Prostate gland (tissue), 2 donors: ENCODE results near the gene DIPK1A. TPM values are rescaled to one million over a fixed set of nuclear protein-coding genes. Genes with fewer than 3 reads are reported as not detected.

Source experiments
- DNase-seq: peaks from one replicate; pipeline ENCODE4 v3.0.0-alpha.2; 2019; ENCODE audit warnings: low spot score
- H3K27ac ChIP-seq, 2 donors: fragments of 200-600 bp; sonication (generic); 2 replicates each; pipeline ENCODE4 v1.5.1; 2017 to 2019
- H3K27me3 ChIP-seq: fragments of 200-600 bp; sonication (generic); replicated peaks from 2 replicates; pipeline ENCODE4 v1.5.1; 2019; ENCODE audit not compliant: insufficient read depth
- H3K36me3 ChIP-seq, 2 donors: fragments of 200-600 bp; sonication (generic); 1 replicate in 1 of 2; 2 replicates in 1 of 2; pipeline versions ENCODE4 v1.5.1 to v1.8.1; 2017 to 2019
- H3K4me1 ChIP-seq: fragments of 200-600 bp; sonication (generic); replicated peaks from 2 replicates; pipeline ENCODE4 v1.5.1; 2019
- H3K4me3 ChIP-seq, 2 donors: fragments of 200-600 bp; sonication (generic); 2 replicates each; pipeline ENCODE4 v1.5.1; 2017 to 2019
- H3K9me3 ChIP-seq: fragments of 200-600 bp; sonication (generic); 2 replicates; pipeline ENCODE4 v1.5.1; 2017
- CTCF ChIP-seq, 4 experiments: fragments of 200-600 bp in 2 of 4; fragments of 450-650 bp in 2 of 4; sonication (generic) in 2 of 4; IDR thresholded peaks; 1 replicate in 3 of 4; 2 replicates in 1 of 4; pipeline ENCODE4 v1.5.1; 2016 to 2019; ENCODE audit warnings: antibody characterized with exemption in 4 of 4, mild to moderate bottlenecking in 2 of 4, moderate library complexity in 2 of 4
- POLR2A ChIP-seq: fragments of 450-650 bp; IDR thresholded peaks from one replicate; pipeline ENCODE4 v1.6.1; 2016; ENCODE audit warnings: antibody characterized with exemption, mild to moderate bottlenecking
- POLR2AphosphoS5 ChIP-seq: sonication (generic); formaldehyde crosslinking; IDR thresholded peaks from one replicate; pipeline ENCODE4 v1.6.1; 2017; ENCODE audit warnings: antibody characterized with exemption
- WGBS: methylation state at CpG from one replicate; pipeline ENCODE4 v1.1.5; 2018; 5-methylcytosine and 5-hydroxymethylcytosine counted together
- intact Hi-C: fragments of 100-400 bp; cut with DNase I; formaldehyde crosslinking; loops from one replicate; pipeline ENCODE4 v1.14.2; 2022
- total RNA-seq, 2 donors: library from RNA; depleted of rRNA; stranded (reverse); fragments of >200 nt; gene quantifications; one replicate each; pipeline ENCODE4 v1.1.0, GENCODE V29; 2016

The DIPK1A gene
- total RNA-seq, 2 donors from 2014 or later: 9.2 to 22.2 TPM

- intact Hi-C loops: no loop called here
- Histone ChIP-seq H3K27ac (no peak overlapping the region), H3K4me3 (no peak overlapping the region), H3K4me1 (peaks cover 4% of the 10 kb centered on the region), H3K27me3 (no peaks in the 10 kb centered on the region), H3K9me3 (no peaks in the 10 kb centered on the region), H3K36me3 (no peaks in the 10 kb centered on the region)
- TF ChIP-seq POLR2AphosphoS5 (no peak), CTCF (IDR thresholded peaks at IDR 0.05) (no peak), POLR2A (no peak)
- DNase-seq: no peak
- WGBS: 87% methylated on average over 3 of the region's 3 CpGs
Observed at GRCh38 chr1:92881391-92881790, 79.9 kb downstream of the DIPK1A start.

- H3K9me3 ChIP-seq: no peaks in the 10 kb centered on the region
- no peak for DNase-seq
- H3K4me1 ChIP-seq: peaks cover 4% of the 10 kb centered on the region
- no peaks in the 10 kb centered on the region for H3K36me3 ChIP-seq
- TF ChIP-seq CTCF (IDR thresholded peaks at IDR 0.05) (no peak), POLR2AphosphoS5 (no peak), POLR2A (no peak)
- WGBS: 77% methylated on average over 4 of the region's 4 CpGs
- intact Hi-C loops: no loop called here
- no peak overlapping the region for H3K4me3 ChIP-seq
- H3K27me3 ChIP-seq: no peaks in the 10 kb centered on the region
- H3K27ac ChIP-seq: no peak overlapping the region
Observed at GRCh38 chr1:92879316-92879968, 81.8 kb downstream of the DIPK1A start.

- no peak for TF ChIP-seq POLR2AphosphoS5
- TF ChIP-seq CTCF (IDR thresholded peaks at IDR 0.05): no peak
- no peak for TF ChIP-seq POLR2A
- WGBS: 42% methylated on average over 4 of the region's 4 CpGs
- H3K27me3 ChIP-seq: no peaks in the 10 kb centered on the region
Observed at GRCh38 chr1:92877792-92878191, 83.5 kb downstream of the DIPK1A start.

GRCh38 chr1:92877081-92877711 lies 84.1 kb downstream of the DIPK1A start:
- H3K4me1 ChIP-seq: peaks cover 4% of the 10 kb centered on the region
- H3K36me3 ChIP-seq: no peaks in the 10 kb centered on the region
- intact Hi-C loops: no loop called here
- 22% methylated on average over 4 of the region's 4 CpGs for WGBS
- no peaks in the 10 kb centered on the region for H3K27me3 ChIP-seq
- no peak for TF ChIP-seq POLR2A
- no peak for TF ChIP-seq CTCF (IDR thresholded peaks at IDR 0.05)
- TF ChIP-seq POLR2AphosphoS5: no peak
- H3K4me3 ChIP-seq: peak overlapping the region in 1 of 2 donors; percentile 10
- peak overlapping the region; percentile 15 to 46 for H3K27ac ChIP-seq
- no peak for DNase-seq
- H3K9me3 ChIP-seq: no peaks in the 10 kb centered on the region

More at GRCh38 chr1:92877792-92878191, 83.5 kb downstream of the DIPK1A start:
- H3K36me3 ChIP-seq: no peaks in the 10 kb centered on the region
- H3K4me1 ChIP-seq: peaks cover 4% of the 10 kb centered on the region
- peak overlapping the region in 1 of 2 donors; percentile 10 for H3K4me3 ChIP-seq
- no peak for DNase-seq
- H3K27ac ChIP-seq: peak overlapping the region; percentile 15 to 46
- intact Hi-C loops: no loop called here
- H3K9me3 ChIP-seq: no peaks in the 10 kb centered on the region

GRCh38 chr1:92876351-92876750 lies 84.9 kb downstream of the DIPK1A start:
- no peaks in the 10 kb centered on the region for H3K27me3 ChIP-seq
- H3K9me3 ChIP-seq: no peaks in the 10 kb centered on the region
- H3K4me3 ChIP-seq: no peak overlapping the region
- no peaks in the 10 kb centered on the region for H3K36me3 ChIP-seq
- H3K27ac ChIP-seq: peak overlapping the region in 1 of 2 donors; percentile 46
- WGBS: 44% methylated on average over 4 of the region's 4 CpGs
- peaks cover 4% of the 10 kb centered on the region for H3K4me1 ChIP-seq
- intact Hi-C loops: no loop called here
- DNase-seq: no peak
- TF ChIP-seq CTCF (IDR thresholded peaks at IDR 0.05) (no peak), POLR2A (no peak), POLR2AphosphoS5 (peak; percentile 23)
